NCI-H1048 (cell line): ENCODE measurements around the gene FABP6.

Source experiments
- DNase-seq: peaks from one replicate; lab custom pipeline; 2025; lab: John Stamatoyannopoulos, UW

FABP6 gene

DNA sequence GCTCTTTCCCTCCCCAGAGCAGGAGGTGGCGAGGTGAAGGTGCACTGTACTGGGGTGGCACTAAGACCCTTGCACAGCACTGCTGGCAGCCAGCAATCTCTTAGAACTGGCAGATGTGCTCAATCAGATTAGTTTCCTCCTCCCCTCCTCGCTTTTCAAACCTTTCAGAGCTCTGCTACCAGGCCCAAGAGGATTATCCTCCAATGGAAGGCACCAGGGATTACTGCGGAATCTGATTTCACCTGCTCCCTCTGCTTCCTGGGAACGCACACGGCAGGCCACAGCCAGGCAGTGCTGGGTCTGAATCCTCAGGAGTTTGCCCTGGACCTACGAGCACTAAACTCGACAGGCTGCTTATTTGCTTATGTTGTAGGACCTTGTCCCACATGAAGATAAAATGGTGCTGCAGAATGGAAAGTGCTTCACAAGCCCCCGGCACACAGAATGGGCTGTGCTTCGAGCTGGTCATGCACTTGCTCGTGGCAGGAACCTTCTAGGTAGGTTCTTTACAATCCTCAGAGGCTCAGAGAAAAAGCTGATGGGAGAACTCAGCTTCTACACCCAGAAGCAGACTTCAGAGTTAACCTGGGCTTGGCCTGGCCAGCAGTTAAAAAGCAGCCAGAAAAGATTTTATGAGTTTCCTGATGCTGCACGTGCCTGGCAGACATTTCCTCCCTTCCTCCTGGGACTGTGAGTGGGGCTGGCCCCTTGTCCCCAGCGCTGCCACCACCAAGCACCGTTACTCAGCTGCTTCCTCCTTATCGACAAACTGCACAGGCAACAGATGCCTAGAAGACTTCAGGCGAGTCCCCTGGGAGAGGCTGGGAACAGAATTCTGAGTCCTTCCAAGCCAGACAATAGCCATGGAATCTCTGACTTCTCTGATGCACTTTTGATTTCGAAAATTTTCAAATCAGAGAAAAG lies 33.1 kb downstream of the FABP6 start:
- no peak for DNase-seq

GRCh38 chr5:160263326-160263855 lies 34.1 kb downstream of the FABP6 start:
- DNase-seq: no peak

GRCh38 chr5:160266044-160266443 lies 36.7 kb downstream of the FABP6 start:
- no peak for DNase-seq

DNA sequence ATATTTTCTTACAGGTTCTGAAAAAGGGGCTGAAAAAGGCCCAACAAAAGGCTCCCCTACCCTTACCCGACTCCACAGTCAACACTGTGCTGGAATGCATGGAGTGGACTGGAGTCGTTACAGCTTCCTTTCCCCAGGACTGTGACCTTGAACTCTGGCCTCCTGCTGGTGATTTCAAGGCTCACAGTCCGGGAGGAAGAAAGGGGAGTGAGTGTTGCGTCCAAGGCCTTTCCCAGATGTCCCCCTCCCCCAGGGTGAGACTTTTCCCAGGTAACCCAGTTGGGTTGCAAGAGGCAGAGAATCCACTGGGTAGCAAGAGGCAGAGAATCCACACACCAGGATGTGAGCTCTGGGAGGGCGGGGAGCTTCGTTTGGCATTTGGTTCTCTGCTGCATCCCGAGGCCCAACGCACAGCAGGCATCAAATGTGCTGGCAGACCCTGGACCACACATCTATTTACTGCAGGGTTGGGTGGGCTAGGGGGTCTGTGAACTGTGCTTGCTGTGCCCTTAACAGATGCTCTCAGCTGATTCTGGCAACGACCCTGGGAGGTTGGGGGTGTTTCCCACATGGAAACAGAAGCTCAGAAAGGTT lies 37.5 kb downstream of the FABP6 start:
- DNase-seq: no peak

DNA sequence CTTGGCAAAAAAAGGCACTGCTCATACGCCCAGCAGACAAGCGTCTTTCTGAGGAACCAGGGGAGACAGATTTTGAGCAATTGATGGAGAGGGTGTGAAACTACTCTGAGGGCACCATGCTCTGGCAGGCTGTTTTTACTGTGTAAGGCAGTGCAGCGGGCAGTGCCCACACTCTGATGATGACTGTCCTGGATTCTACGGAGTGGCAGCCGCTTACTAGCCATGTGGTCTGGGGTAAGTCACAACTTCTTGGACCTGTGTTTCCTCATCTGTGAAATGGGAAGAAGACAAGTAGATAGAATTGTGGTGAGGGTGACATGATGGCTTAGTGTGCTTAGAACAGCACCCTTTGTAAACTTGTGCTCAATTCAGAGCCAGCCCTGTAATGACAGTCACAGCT lies 38.8 kb downstream of the FABP6 start:
- no peak for DNase-seq

GRCh38 chr5:160269017-160269416 lies 39.7 kb downstream of the FABP6 start:
- DNase-seq: no peak

GRCh38 chr5:160270704-160271103 lies 41.4 kb downstream of the FABP6 start:
- no peak for DNase-seq

- no peak for DNase-seq
Observed at GRCh38 chr5:160271396-160271795, 42.1 kb downstream of the FABP6 start.

- DNase-seq: no peak
Observed at GRCh38 chr5:160271836-160272235, 42.5 kb downstream of the FABP6 start.

DNA sequence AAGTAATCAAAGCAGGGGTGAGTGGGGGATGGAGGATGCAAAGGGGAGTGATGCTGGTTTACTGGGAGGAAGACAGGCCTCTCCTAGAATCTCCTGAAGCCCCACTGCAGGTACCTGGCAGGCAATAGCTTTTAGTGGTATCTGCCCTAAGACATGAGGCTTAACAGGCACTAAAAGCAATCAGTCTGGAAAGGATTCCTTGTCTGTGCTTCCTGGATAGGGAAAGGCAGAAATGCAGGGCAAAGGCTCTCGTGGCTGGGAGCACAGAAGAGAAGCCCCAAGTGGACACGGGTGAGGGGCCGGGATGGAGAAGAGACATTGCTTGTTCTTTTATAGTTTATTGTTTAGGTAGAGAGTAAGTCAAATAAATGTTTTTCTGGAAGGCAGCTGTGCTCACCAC lies 43.0 kb downstream of the FABP6 start:
- no peak for DNase-seq

- no peak for DNase-seq
Observed at GRCh38 chr5:160272889-160273288, 43.6 kb downstream of the FABP6 start.

DNA sequence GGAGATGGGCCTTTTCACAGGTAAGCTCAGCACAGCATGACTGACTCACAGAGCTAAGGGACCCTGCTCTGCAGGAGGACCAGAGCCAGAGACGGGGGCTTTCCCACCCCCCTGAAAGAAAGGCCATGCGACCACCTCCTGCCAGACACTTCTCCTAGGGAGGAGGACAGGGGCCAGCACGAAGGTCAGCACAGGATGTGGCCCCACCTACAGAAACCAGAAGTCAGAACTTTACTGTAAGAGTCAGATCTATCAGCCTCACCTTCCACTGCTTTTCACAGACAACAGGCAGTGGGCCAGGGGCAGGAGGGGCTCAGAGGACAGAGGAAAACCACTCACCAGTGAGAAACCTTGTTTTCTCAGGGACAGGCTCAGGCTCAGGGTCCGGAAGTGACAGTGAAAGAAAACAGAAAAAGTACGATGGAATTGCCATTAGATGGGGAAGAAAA lies 45.2 kb downstream of the FABP6 start:
- DNase-seq: no peak

- no peak for DNase-seq
Observed at GRCh38 chr5:160278343-160278742, 49.0 kb downstream of the FABP6 start.

GRCh38 chr5:160280384-160281095 lies 51.2 kb downstream of the FABP6 start:
- no peak for DNase-seq

- DNase-seq: no peak
Observed at GRCh38 chr5:160281275-160281674, 52.0 kb downstream of the FABP6 start.

DNA sequence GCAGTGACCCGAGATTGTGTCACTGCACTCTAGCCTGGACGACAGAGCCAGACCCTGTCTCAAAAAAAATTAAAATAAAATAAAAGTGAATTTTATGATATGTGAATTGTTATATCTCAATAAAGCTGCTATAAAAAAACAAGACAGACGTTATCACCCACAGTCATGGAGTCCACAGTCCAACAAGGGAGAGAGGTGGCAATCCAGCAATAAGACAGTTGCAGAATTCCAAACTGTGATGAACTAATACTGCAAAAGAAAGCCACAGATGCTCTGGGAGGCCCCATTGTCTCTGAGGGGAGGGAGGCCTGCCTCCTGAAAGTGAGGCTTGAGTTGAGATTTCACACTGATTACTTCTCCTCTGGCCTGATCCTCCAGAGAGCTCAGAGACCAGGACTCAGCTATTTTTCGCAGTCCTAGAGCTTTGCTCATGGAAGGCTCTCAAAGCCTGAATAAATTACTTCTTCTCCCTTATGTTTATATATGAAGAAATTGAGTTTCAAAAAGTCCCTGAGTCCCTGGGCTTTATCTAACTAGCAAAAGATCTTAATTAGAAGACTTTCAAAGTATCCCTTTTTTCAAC lies 55.1 kb downstream of the FABP6 start:
- DNase-seq: no peak

DNA sequence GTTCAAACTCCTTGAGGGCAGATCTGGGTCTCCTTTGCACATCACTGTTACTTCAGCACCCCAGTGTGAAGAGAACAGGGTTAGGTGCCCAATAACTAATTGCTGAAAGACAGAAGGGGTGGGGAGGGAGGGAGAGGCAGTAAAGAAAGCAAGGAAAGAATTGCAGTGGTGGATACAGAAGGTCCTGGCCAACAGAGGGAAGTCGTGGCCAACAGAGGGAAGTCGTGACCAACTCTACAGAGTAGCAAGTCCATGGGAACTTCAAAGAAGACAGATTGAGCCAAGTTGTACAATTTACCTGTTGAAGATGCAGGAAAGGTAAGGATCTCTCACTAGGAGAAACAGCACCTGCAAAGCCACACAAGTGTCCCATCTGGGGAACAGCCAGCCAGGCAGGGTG lies 56.0 kb downstream of the FABP6 start:
- DNase-seq: no peak

- DNase-seq: no peak
Observed at GRCh38 chr5:160286947-160287346, 57.6 kb downstream of the FABP6 start.

- DNase-seq: no peak
Observed at GRCh38 chr5:160287378-160288051, 58.2 kb downstream of the FABP6 start.
